Natural killer cell (primary cell): Measurements from ENCODE around the gene ATP11C. TPM values are rescaled to one million over a fixed set of nuclear protein-coding genes. Genes with fewer than 3 reads are reported as not detected.
"Not testable (repeated sequence)": the region's sequence is repeated elsewhere in the genome, so short reads cannot be mapped to it uniquely, and the experiment has no call there.

Experiments used
- ATAC-seq, 3 donors: fragments of 150-1000 bp in 2 of 3; fragments of 200-7000 bp in 1 of 3; cut with Tn5 transposase; 1 replicate in 1 of 3; 2 replicates in 2 of 3; pipeline ENCODE4 v1.10.0; 2021; ENCODE audit warnings: mild to moderate bottlenecking in 2 of 3, moderate library complexity in 2 of 3
- DNase-seq, 2 donors: peaks; one replicate each; pipeline versions ENCODE4 v3.0.0 to v3.0.0-alpha.2; 2013 to 2021; ENCODE audit warnings: mixed read lengths in 1 of 2
- H3K27ac ChIP-seq: one replicate; pipeline ENCODE4 v1.5.1; 2013; ENCODE audit warnings: mild to moderate bottlenecking, low read length
- H3K27me3 ChIP-seq: one replicate; pipeline ENCODE4 v1.6.1; 2013; ENCODE audit warnings: low read length; ENCODE audit not compliant: control insufficient read depth, insufficient read depth
- H3K36me3 ChIP-seq: one replicate; pipeline ENCODE4 v1.6.1; 2013; ENCODE audit warnings: low read length; ENCODE audit not compliant: control insufficient read depth, insufficient read depth
- H3K4me1 ChIP-seq: one replicate; pipeline ENCODE4 v1.6.1; 2013; ENCODE audit warnings: low read length; ENCODE audit not compliant: control insufficient read depth, insufficient read depth
- H3K4me3 ChIP-seq: one replicate; pipeline ENCODE4 v1.5.1; 2013; ENCODE audit warnings: low read length
- H3K9me3 ChIP-seq: one replicate; pipeline ENCODE4 v1.6.1; 2013; ENCODE audit warnings: low read length; ENCODE audit not compliant: control insufficient read depth, insufficient read depth
- H3K27ac Mint-ChIP-seq, 2 donors: one replicate each; pipeline ENCODE4 v1.8.0; 2022; ENCODE audit warnings: mild to moderate bottlenecking in 2 of 2, mixed read lengths in 2 of 2, moderate library complexity in 1 of 2
- H3K27me3 Mint-ChIP-seq, 2 donors: one replicate each; pipeline ENCODE4 v1.8.0; 2022; ENCODE audit warnings: low read depth in 2 of 2, mixed read lengths in 2 of 2
- H3K36me3 Mint-ChIP-seq: one replicate; pipeline ENCODE4 v1.8.0; 2022; ENCODE audit warnings: mixed read lengths
- H3K4me1 Mint-ChIP-seq, 2 donors: one replicate each; pipeline ENCODE4 v1.8.0; 2022; ENCODE audit warnings: mixed read lengths in 2 of 2
- H3K4me3 Mint-ChIP-seq: one replicate; pipeline ENCODE4 v1.8.0; 2022; ENCODE audit warnings: mild to moderate bottlenecking, moderate library complexity, mixed read lengths
- H3K9me3 Mint-ChIP-seq, 2 donors: one replicate each; pipeline ENCODE4 v1.8.0; 2022; ENCODE audit warnings: mixed read lengths in 2 of 2
- CTCF ChIP-seq: fragments of 200-600 bp; IDR thresholded peaks from one replicate; pipeline ENCODE4 v1.8.0; 2022; ENCODE audit warnings: antibody characterized with exemption
- WGBS: methylation state at CpG from one replicate; pipeline ENCODE4 v1.1.7; 2013; ENCODE audit warnings: missing lambda C conversion rate; ENCODE audit not compliant: insufficient coverage; 5-methylcytosine and 5-hydroxymethylcytosine counted together
- intact Hi-C: fragments of 100-400 bp; cut with micrococcal nuclease; formaldehyde crosslinking; loops from one replicate; pipeline ENCODE4 v1.14.2; 2022
- total RNA-seq, 4 donors: library from RNA; stranded (reverse); fragments of 120-200 nt in 1 of 4; gene quantifications; one replicate each; pipeline versions ENCODE4 v1.2.3 to v1.2.4, GENCODE V29; 2013 to 2022

ATP11C gene
- total RNA-seq, 3 donors from 2014 or later (not counting 1 experiment from before 2014, with no cell fraction given), result 20.0 to 24.3 (median 24.0) TPM

GRCh38 chrX:139842326-139843185 is 90.3 kb downstream of the ATP11C start:
- H3K27me3 Mint-ChIP-seq, result no peaks in the 10 kb centered on the region
- H3K4me1 Mint-ChIP-seq, result peaks cover 4 to 5% of the 10 kb centered on the region in 2 donors
- no peak for DNase-seq
- H3K36me3 ChIP-seq, result no peaks in the 10 kb centered on the region
- no peak overlapping the region for H3K27ac Mint-ChIP-seq
- no peak for TF ChIP-seq CTCF
- 96% methylated on average over 8 of the region's 8 CpGs for WGBS
- ATAC-seq, result no peak
- peaks cover 0 to 2% of the 10 kb centered on the region in 2 donors for H3K9me3 Mint-ChIP-seq
- H3K27me3 ChIP-seq, result no peaks in the 10 kb centered on the region
- H3K4me1 ChIP-seq, result no peaks in the 10 kb centered on the region
- H3K27ac ChIP-seq, result no peak overlapping the region
- intact Hi-C loops, result no loop called here
- no peak overlapping the region for H3K4me3 ChIP-seq
- no peak overlapping the region for H3K4me3 Mint-ChIP-seq
- H3K9me3 ChIP-seq, result no peaks in the 10 kb centered on the region
- H3K36me3 Mint-ChIP-seq, result no peaks in the 10 kb centered on the region

GRCh38 chrX:139836335-139836734 is 96.5 kb downstream of the ATP11C start:
- H3K36me3 ChIP-seq, H3K27ac Mint-ChIP-seq, H3K4me3 Mint-ChIP-seq, DNase-seq, intact Hi-C loops, H3K9me3 Mint-ChIP-seq, H3K9me3 ChIP-seq, H3K27ac ChIP-seq, H3K27me3 ChIP-seq, H3K27me3 Mint-ChIP-seq, H3K36me3 Mint-ChIP-seq, ATAC-seq, H3K4me3 ChIP-seq, H3K4me1 ChIP-seq: not testable (repeated sequence)
- peaks cover 12 to 13% of the 10 kb centered on the region in 2 donors for H3K4me1 Mint-ChIP-seq
- 100% methylated on average over 3 of the region's 5 CpGs for whole genome bisulfite sequencing

- intact Hi-C loops, result no loop called here
- H3K9me3 ChIP-seq, result no peaks in the 10 kb centered on the region
- no peak for TF ChIP-seq CTCF
- no peak overlapping the region for H3K4me3 ChIP-seq
- no peak overlapping the region for H3K4me3 Mint-ChIP-seq
- H3K4me1 Mint-ChIP-seq, result peaks cover 17 to 18% of the 10 kb centered on the region in 2 donors
- H3K27ac ChIP-seq, result no peak overlapping the region
- no peak for DNase-seq
- H3K36me3 ChIP-seq, result no peaks in the 10 kb centered on the region
- no peak for ATAC-seq
- H3K27ac Mint-ChIP-seq, result no peak overlapping the region
- peaks cover 0 to 2% of the 10 kb centered on the region in 2 donors for H3K9me3 Mint-ChIP-seq
- H3K36me3 Mint-ChIP-seq, result no peaks in the 10 kb centered on the region
- no peaks in the 10 kb centered on the region for H3K27me3 Mint-ChIP-seq
- no peaks in the 10 kb centered on the region for H3K27me3 ChIP-seq
- peaks cover 4% of the 10 kb centered on the region for H3K4me1 ChIP-seq
Measured at GRCh38 chrX:139834879-139835278, 98.0 kb downstream of the ATP11C start.

- Mint-ChIP-seq H3K4me3 (no peak overlapping the region), H3K27ac (no peak overlapping the region), H3K4me1 (peaks cover 18 to 24% of the 10 kb centered on the region in 2 donors), H3K36me3 (no peaks in the 10 kb centered on the region), H3K9me3 (no peaks in the 10 kb centered on the region), H3K27me3 (no peaks in the 10 kb centered on the region)
- DNase-seq (no peak), ATAC-seq (no peak)
- H3K4me1 ChIP-seq, result peaks cover 4% of the 10 kb centered on the region
- H3K27me3 ChIP-seq, result no peaks in the 10 kb centered on the region
- no peak overlapping the region for H3K27ac ChIP-seq
- TF ChIP-seq CTCF, result no peak
- H3K9me3 ChIP-seq, result no peaks in the 10 kb centered on the region
- WGBS, result 75% methylated on average over 1 of the region's 3 CpGs
- intact Hi-C loops, result no loop called here
- H3K4me3 ChIP-seq, result no peak overlapping the region
- no peaks in the 10 kb centered on the region for H3K36me3 ChIP-seq
Measured at GRCh38 chrX:139832718-139833309, 100.0 kb downstream of the ATP11C start.
